Effector memory CD4-positive, alpha-beta T cell (primary cell): Measurements from ENCODE around the gene FBXL12.

Source experiments
- DNase-seq, 3 donors: peaks; one replicate each; pipeline ENCODE4 v3.0.0-alpha.2; 2020
- H3K27ac ChIP-seq: 2 replicates; pipeline ENCODE4 v1.7.0; 2013; ENCODE audit warnings: mild to moderate bottlenecking, low read length, moderate library complexity; ENCODE audit not compliant: insufficient read depth, poor library complexity, severe bottlenecking
- H3K27me3 ChIP-seq: replicated peaks from 2 replicates; pipeline ENCODE4 v1.7.0; 2013; ENCODE audit warnings: mild to moderate bottlenecking, low read length; ENCODE audit not compliant: insufficient read depth, control insufficient read depth, poor library complexity, severe bottlenecking
- H3K36me3 ChIP-seq: 2 replicates; pipeline ENCODE4 v1.7.0; 2013; ENCODE audit warnings: mild to moderate bottlenecking, low read length, moderate library complexity; ENCODE audit not compliant: control insufficient read depth, insufficient read depth
- H3K4me1 ChIP-seq: 2 replicates; pipeline ENCODE4 v1.7.0; 2013; ENCODE audit warnings: low read length, mild to moderate bottlenecking; ENCODE audit not compliant: control insufficient read depth, insufficient read depth, poor library complexity, severe bottlenecking
- H3K4me3 ChIP-seq: 2 replicates; pipeline ENCODE4 v1.7.0; 2013; ENCODE audit warnings: low read length, low read depth, mild to moderate bottlenecking; ENCODE audit not compliant: insufficient read depth, poor library complexity, severe bottlenecking
- H3K9me3 ChIP-seq: 2 replicates; pipeline ENCODE4 v1.7.0; 2013; ENCODE audit warnings: mild to moderate bottlenecking, low read length, moderate library complexity; ENCODE audit not compliant: control insufficient read depth

FBXL12 gene

GRCh38 chr19:9839415-9839814 is 20.5 kb upstream of the FBXL12 start:
- no peak for DNase-seq
- peaks cover 10% of the 10 kb centered on the region for H3K4me1 ChIP-seq
- peaks cover 63% of the 10 kb centered on the region for H3K36me3 ChIP-seq

GRCh38 chr19:9838324-9838723 is 19.4 kb upstream of the FBXL12 start:
- no peak for DNase-seq
- Histone ChIP-seq H3K27ac (no peak overlapping the region), H3K9me3 (no peaks in the 10 kb centered on the region), H3K27me3 (no peaks in the 10 kb centered on the region), H3K4me1 (peaks cover 10% of the 10 kb centered on the region), H3K4me3 (no peak overlapping the region), H3K36me3 (peaks cover 53% of the 10 kb centered on the region)

More at GRCh38 chr19:9839415-9839814, 20.5 kb upstream of the FBXL12 start:
- no peak overlapping the region for H3K4me3 ChIP-seq
- H3K27ac ChIP-seq = no peak overlapping the region
- H3K27me3 ChIP-seq = no peaks in the 10 kb centered on the region
- no peaks in the 10 kb centered on the region for H3K9me3 ChIP-seq

GRCh38 chr19:9836021-9836420 is 17.1 kb upstream of the FBXL12 start:
- H3K27ac ChIP-seq = peak overlapping the region; percentile 63
- H3K4me1 ChIP-seq = peaks cover 10% of the 10 kb centered on the region
- H3K4me3 ChIP-seq = peak overlapping the region; percentile 67
- no peaks in the 10 kb centered on the region for H3K9me3 ChIP-seq
- H3K36me3 ChIP-seq = peaks cover 30% of the 10 kb centered on the region
- DNase-seq = no peak
- H3K27me3 ChIP-seq = no peaks in the 10 kb centered on the region

- DNase-seq = no peak
- H3K36me3 ChIP-seq = peaks cover 26% of the 10 kb centered on the region
- H3K27ac ChIP-seq = peak overlapping the region; percentile 63
Observed at GRCh38 chr19:9835507-9835949, 16.6 kb upstream of the FBXL12 start.

GRCh38 chr19:9834726-9835506 is 16.0 kb upstream of the FBXL12 start, which contains the start of gene PIN1:
Gene PIN1 (plus strand): TSS chr19:9835318. CDS start chr19:9835345, 27 bp downstream.
- Histone ChIP-seq H3K27me3 (no peaks in the 10 kb centered on the region), H3K4me3 (peak within 1 kb of the TSS; percentile 69), H3K36me3 (peaks cover 29% of the 10 kb centered on the region), H3K9me3 (no peaks in the 10 kb centered on the region), H3K4me1 (peaks cover 10% of the 10 kb centered on the region), H3K27ac (peak within 1 kb of the TSS; percentile 74)
- peak; percentile 98 to 99 (median 99) for DNase-seq

More at GRCh38 chr19:9835507-9835949, 16.6 kb upstream of the FBXL12 start:
- H3K27me3 ChIP-seq = no peaks in the 10 kb centered on the region
- peaks cover 10% of the 10 kb centered on the region for H3K4me1 ChIP-seq
- H3K4me3 ChIP-seq = peak overlapping the region; percentile 67
- no peaks in the 10 kb centered on the region for H3K9me3 ChIP-seq

GRCh38 chr19:9834307-9834725 is 15.4 kb upstream of the FBXL12 start:
- Histone ChIP-seq H3K27ac (peak overlapping the region; percentile 74), H3K4me3 (peak overlapping the region; percentile 69), H3K36me3 (peaks cover 25% of the 10 kb centered on the region), H3K4me1 (peaks cover 10% of the 10 kb centered on the region), H3K9me3 (no peaks in the 10 kb centered on the region), H3K27me3 (no peaks in the 10 kb centered on the region)
- DNase-seq = no peak

GRCh38 chr19:9828551-9829063 is 9.7 kb upstream of the FBXL12 start:
- Histone ChIP-seq H3K4me3 (peak overlapping the region; percentile 89), H3K4me1 (peaks cover 15% of the 10 kb centered on the region), H3K36me3 (peaks cover 10% of the 10 kb centered on the region), H3K27me3 (no peaks in the 10 kb centered on the region), H3K27ac (peak overlapping the region; percentile 78), H3K9me3 (no peaks in the 10 kb centered on the region)
- DNase-seq = no peak

GRCh38 chr19:9827289-9828238 is 8.7 kb upstream of the FBXL12 start, which contains the start of gene UBL5:
Gene UBL5 (plus strand): TSS chr19:9827918. CDS start chr19:9828338, 420 bp downstream.
- Histone ChIP-seq H3K27me3 (no peaks in the 10 kb centered on the region), H3K9me3 (no peaks in the 10 kb centered on the region), H3K4me3 (peak within 1 kb of the TSS; percentile 89), H3K4me1 (peaks cover 15% of the 10 kb centered on the region), H3K36me3 (peaks cover 10% of the 10 kb centered on the region), H3K27ac (peak within 1 kb of the TSS; percentile 78)
- peak; percentile 80 to 86 (median 84) for DNase-seq

- Histone ChIP-seq H3K36me3 (no peaks in the 10 kb centered on the region), H3K9me3 (no peaks in the 10 kb centered on the region)
Observed at GRCh38 chr19:9823816-9824215, 4.9 kb upstream of the FBXL12 start.

More at GRCh38 chr19:9823816-9824215, 4.9 kb upstream of the FBXL12 start:
- Histone ChIP-seq H3K4me3 (no peak overlapping the region), H3K4me1 (peaks cover 17% of the 10 kb centered on the region), H3K27me3 (no peaks in the 10 kb centered on the region), H3K27ac (no peak overlapping the region)
- no peak for DNase-seq
